Parathyroid adenoma (tissue), 2 donors: ENCODE results near the gene ABCB9.

Source experiments
- H2AFZ ChIP-seq: fragments of 300-600 bp; sonication (generic); one replicate; pipeline ENCODE4 v1.7.0; 2017; ENCODE audit warnings: antibody characterized with exemption, mild to moderate bottlenecking
- H3K27ac ChIP-seq: fragments of 300-600 bp; sonication (generic); one replicate; pipeline ENCODE4 v1.7.0; 2017
- H3K27me3 ChIP-seq: fragments of 300-600 bp; sonication (generic); one replicate; pipeline ENCODE4 v1.7.0; 2017; ENCODE audit warnings: low read length; ENCODE audit not compliant: control insufficient read depth, insufficient read depth
- H3K36me3 ChIP-seq: fragments of 300-600 bp; sonication (generic); one replicate; pipeline ENCODE4 v1.7.0; 2017; ENCODE audit warnings: low read length; ENCODE audit not compliant: control insufficient read depth, insufficient read depth
- H3K4me1 ChIP-seq: fragments of 300-600 bp; sonication (generic); one replicate; pipeline ENCODE4 v1.7.0; 2017; ENCODE audit warnings: control low read depth
- H3K4me2 ChIP-seq: fragments of 300-600 bp; sonication (generic); one replicate; pipeline ENCODE4 v1.7.0; 2017; ENCODE audit warnings: low read length
- H3K4me3 ChIP-seq: fragments of 300-600 bp; sonication (generic); one replicate; pipeline ENCODE4 v1.7.0; 2017; ENCODE audit warnings: low read depth, low read length
- H3K79me2 ChIP-seq: fragments of 300-600 bp; sonication (generic); one replicate; pipeline ENCODE4 v1.7.0; 2017; ENCODE audit warnings: control low read depth
- H3K9ac ChIP-seq: fragments of 300-600 bp; sonication (generic); one replicate; pipeline ENCODE4 v1.7.0; 2017; ENCODE audit warnings: mild to moderate bottlenecking
- H3K9me3 ChIP-seq: fragments of 300-600 bp; sonication (generic); one replicate; pipeline ENCODE4 v1.7.0; 2017; ENCODE audit warnings: low read length; ENCODE audit not compliant: control insufficient read depth
- CTCF ChIP-seq: fragments of 300-600 bp; sonication (generic); IDR thresholded peaks from one replicate; pipeline ENCODE4 v1.7.0; 2017; ENCODE audit warnings: antibody characterized with exemption, mild to moderate bottlenecking
- donor health status: primary hyperparathyroidism.

ABCB9 gene

GRCh38 chr12:122998316-122998715 is 32.1 kb upstream of the ABCB9 start:
- no peak overlapping the region for H3K27ac ChIP-seq
- no peaks in the 10 kb centered on the region for H3K79me2 ChIP-seq
- no peaks in the 10 kb centered on the region for H3K27me3 ChIP-seq
- H3K4me3 ChIP-seq = no peak overlapping the region
- H3K9me3 ChIP-seq = no peaks in the 10 kb centered on the region
- no peak overlapping the region for H3K9ac ChIP-seq
- no peaks in the 10 kb centered on the region for H3K36me3 ChIP-seq
- H3K4me2 ChIP-seq = no peak overlapping the region
- TF ChIP-seq CTCF = no peak
- H3K4me1 ChIP-seq = no peaks in the 10 kb centered on the region
- no peak overlapping the region for H2AFZ ChIP-seq

DNA sequence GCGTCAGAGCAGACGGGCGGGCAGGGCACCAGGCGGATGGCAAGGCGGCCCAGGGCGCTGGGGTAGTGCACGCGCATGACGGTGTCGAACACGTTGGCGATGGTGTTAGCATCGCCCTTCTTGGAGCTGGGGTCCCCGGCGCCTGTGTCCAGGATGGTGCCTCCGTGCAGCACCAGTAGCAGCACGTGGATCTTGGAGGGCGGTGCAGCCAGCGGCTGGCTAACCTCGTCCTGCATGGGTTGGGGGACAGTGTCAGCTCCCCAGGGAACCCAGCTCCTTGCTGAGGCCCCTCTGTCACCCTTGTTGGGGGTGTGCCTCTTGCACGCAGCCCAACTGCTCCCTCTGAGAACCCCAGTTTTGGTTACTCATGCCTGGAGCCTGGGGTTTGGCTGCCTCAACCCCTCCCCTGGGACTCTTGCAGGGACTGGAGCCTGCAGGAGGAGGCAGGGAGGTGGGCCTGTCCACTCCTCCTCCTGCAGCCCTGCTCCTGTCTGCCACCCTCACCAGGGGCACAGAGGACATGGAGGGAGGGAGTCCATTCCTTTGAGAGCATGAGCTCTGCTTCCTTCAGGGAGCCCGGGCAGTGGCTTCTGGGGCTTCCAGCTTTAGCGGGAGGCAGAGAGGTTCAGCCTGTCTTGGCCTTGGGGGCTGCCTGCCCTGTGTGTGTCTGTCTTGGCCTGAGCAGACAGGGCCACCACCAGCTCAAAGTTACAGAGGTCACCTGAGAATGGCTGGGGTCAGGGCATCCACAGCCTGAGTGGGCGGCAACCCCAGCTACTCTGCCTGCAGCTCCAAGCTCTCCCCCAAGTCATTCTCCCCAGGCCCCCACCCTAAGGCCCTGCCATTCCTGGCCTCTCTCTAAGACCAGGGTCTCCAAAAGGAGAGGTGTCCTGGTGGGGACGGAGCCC is 31.3 kb upstream of the ABCB9 start:
- H3K9me3 ChIP-seq = no peaks in the 10 kb centered on the region
- H3K4me1 ChIP-seq = no peaks in the 10 kb centered on the region
- no peaks in the 10 kb centered on the region for H3K27me3 ChIP-seq
- no peak overlapping the region for H3K9ac ChIP-seq
- TF ChIP-seq CTCF = no peak
- no peak overlapping the region for H2AFZ ChIP-seq
- no peak overlapping the region for H3K27ac ChIP-seq
- H3K79me2 ChIP-seq = no peaks in the 10 kb centered on the region
- H3K4me3 ChIP-seq = no peak overlapping the region
- H3K4me2 ChIP-seq = no peak overlapping the region
- H3K36me3 ChIP-seq = no peaks in the 10 kb centered on the region

DNA sequence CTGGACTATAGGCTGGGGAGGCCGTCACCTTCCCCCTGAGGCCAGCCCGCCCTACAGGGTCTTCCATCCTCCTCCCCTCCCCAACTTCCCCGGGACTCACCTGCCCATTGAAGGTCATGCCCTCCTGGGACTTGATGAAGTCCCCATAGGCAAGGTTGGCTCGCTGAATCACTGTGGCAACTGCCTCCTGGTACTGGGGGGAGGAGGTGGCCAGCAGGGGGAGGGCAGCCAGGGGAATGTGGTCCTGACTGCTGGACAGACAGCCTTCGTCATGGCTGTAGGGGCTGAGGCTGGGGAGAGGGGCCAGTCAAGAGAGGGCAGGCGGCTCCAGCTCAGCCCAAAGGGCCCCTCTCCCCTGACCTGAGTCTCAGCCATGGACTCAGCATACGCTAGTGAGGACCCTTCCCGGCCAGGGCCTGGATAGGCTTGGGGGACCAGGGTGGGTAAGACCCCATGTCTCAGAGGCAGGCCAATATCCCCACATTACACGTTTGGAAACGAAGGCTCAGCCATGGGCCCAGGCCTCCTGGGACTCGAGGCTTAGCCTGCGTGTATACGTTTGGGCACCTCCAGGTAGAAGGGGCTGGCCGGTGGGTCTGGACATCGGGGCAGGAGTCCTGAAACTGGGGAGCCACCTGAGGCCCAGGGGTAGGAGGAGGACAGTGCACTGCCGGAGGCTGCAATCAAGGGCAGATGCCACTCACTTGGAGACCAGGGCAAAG is 30.5 kb upstream of the ABCB9 start:
- Histone ChIP-seq H3K4me1 (no peaks in the 10 kb centered on the region), H3K27ac (no peak overlapping the region), H3K9ac (no peak overlapping the region), H3K79me2 (no peaks in the 10 kb centered on the region), H3K27me3 (no peaks in the 10 kb centered on the region), H3K4me3 (no peak overlapping the region), H2AFZ (no peak overlapping the region), H3K9me3 (no peaks in the 10 kb centered on the region), H3K36me3 (no peaks in the 10 kb centered on the region), H3K4me2 (no peak overlapping the region)
- TF ChIP-seq CTCF = no peak

DNA sequence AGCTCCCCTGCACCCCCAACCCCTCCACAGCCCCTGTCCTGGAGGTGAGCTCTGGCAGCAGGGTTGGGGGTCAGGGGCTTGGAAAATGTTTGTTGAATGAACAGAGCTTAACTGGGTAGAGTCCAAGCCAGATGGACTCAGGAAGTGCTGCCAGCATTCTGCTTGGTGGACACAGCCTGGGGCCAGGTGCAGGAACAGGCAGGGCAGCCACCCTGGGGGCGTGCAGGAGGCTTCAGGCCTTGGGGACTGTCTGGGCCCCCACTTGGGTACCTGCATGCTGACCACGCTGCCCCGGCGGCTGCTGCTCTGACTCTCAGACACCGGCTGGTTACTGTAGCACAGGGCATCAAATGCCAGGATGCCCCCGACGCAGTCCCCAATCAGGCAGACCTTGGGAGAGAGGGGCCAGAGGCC is 29.9 kb upstream of the ABCB9 start:
- Histone ChIP-seq H3K36me3 (no peaks in the 10 kb centered on the region), H3K27me3 (no peaks in the 10 kb centered on the region), H3K79me2 (no peaks in the 10 kb centered on the region), H3K4me3 (no peak overlapping the region), H3K9ac (no peak overlapping the region), H3K4me2 (no peak overlapping the region), H3K27ac (no peak overlapping the region), H3K9me3 (no peaks in the 10 kb centered on the region), H3K4me1 (no peaks in the 10 kb centered on the region), H2AFZ (no peak overlapping the region)
- no peak for TF ChIP-seq CTCF
